HepG2 (cell line): Measurements from ENCODE around the gene ECE2. TPM values are rescaled to one million over a fixed set of nuclear protein-coding genes. Genes with fewer than 3 reads are reported as not detected.

ENCODE experiments used
- ATF4 ChIP-seq, 2 experiments: fragments of 450-650 bp in 1 of 2; sonication (generic) in 1 of 2; formaldehyde crosslinking; IDR thresholded peaks; 2 replicates each; pipeline versions ENCODE4 v1.5.0 to v1.8.0; 2020 to 2022; ENCODE audit warnings: mild to moderate bottlenecking in 1 of 2, missing genetic modification reagents in 1 of 2
- BCL6 ChIP-seq: IDR thresholded peaks from 2 replicates; pipeline ENCODE4 v1.6.1; 2016; ENCODE audit warnings: missing genetic modification reagents, missing compliant biosample characterization
- CCAR2 ChIP-seq: fragments of 200-400 bp; formaldehyde crosslinking; optimal IDR thresholded peaks from 2 replicates; pipeline ENCODE3; 2018; ENCODE audit warnings: low read depth, mild to moderate bottlenecking, low read length, moderate library complexity
- CERS6 ChIP-seq: sonication (generic); formaldehyde crosslinking; IDR thresholded peaks from 2 replicates; pipeline ENCODE4 v1.5.0; 2020; ENCODE audit warnings: missing genetic modification reagents
- CHD2 ChIP-seq: IDR thresholded peaks from 2 replicates; pipeline ENCODE4 v1.6.1; 2011; ENCODE audit warnings: low read depth, low read length, improper control_type of control experiment
- DNMT1 ChIP-seq: sonication (generic); formaldehyde crosslinking; IDR thresholded peaks from 2 replicates; pipeline ENCODE4 v1.5.1; 2020; ENCODE audit warnings: mild to moderate bottlenecking, missing genetic modification reagents
- ELF3 ChIP-seq: IDR thresholded peaks from 2 replicates; pipeline ENCODE4 v1.6.1; 2016; ENCODE audit warnings: missing genetic modification reagents, missing compliant biosample characterization
- HMGXB4 ChIP-seq, 2 experiments: sonication (generic) in 1 of 2; formaldehyde crosslinking in 1 of 2; IDR thresholded peaks; 2 replicates each; pipeline versions ENCODE4 v1.4.0 to v1.6.1; 2018 to 2020; ENCODE audit warnings: missing genetic modification reagents in 2 of 2, borderline replicate concordance in 1 of 2, low read depth in 1 of 2, mild to moderate bottlenecking in 1 of 2, missing biosample characterization in 1 of 2
- KAT7 ChIP-seq: IDR thresholded peaks from 2 replicates; pipeline ENCODE4 v1.6.1; 2018; ENCODE audit warnings: borderline replicate concordance, missing compliant biosample characterization
- NFKBIZ ChIP-seq: IDR thresholded peaks from 2 replicates; pipeline ENCODE4 v1.6.1; 2018; ENCODE audit warnings: missing genetic modification reagents, missing compliant biosample characterization
- NFYC ChIP-seq: IDR thresholded peaks from 2 replicates; pipeline ENCODE4 v1.6.1; 2016; ENCODE audit warnings: missing genetic modification reagents, missing compliant biosample characterization
- NONO ChIP-seq, 2 experiments: fragments of 450-650 bp in 1 of 2; sonication (generic) in 1 of 2; formaldehyde crosslinking in 1 of 2; IDR thresholded peaks in 1 of 2; conservative IDR thresholded peaks in 1 of 2; 2 replicates each; pipeline versions ENCODE4 v1.6.1 to v1.8.0; 2017 to 2022; ENCODE audit warnings: mild to moderate bottlenecking in 1 of 2, missing genetic modification reagents in 1 of 2, moderate library complexity in 1 of 2
- POLR2A ChIP-seq, 2 experiments: IDR thresholded peaks; 2 replicates each; pipeline ENCODE4 v1.6.1; 2011; ENCODE audit warnings: low read depth in 2 of 2, low read length in 2 of 2, mild to moderate bottlenecking in 1 of 2, moderate library complexity in 1 of 2; ENCODE audit not compliant: insufficient read depth in 1 of 2
- SKIL ChIP-seq: sonication (generic); formaldehyde crosslinking; IDR thresholded peaks from 2 replicates; pipeline ENCODE4 v1.8.0; 2022; ENCODE audit warnings: missing genetic modification reagents, mild to moderate bottlenecking, moderate library complexity, borderline replicate concordance
- SRSF9 ChIP-seq: fragments of 200-400 bp; formaldehyde crosslinking; IDR thresholded peaks from 2 replicates; pipeline ENCODE4 v1.6.1; 2018; ENCODE audit warnings: borderline replicate concordance, mild to moderate bottlenecking, low read depth, low read length; ENCODE audit not compliant: insufficient read depth, poor library complexity, severe bottlenecking
- TFAP4 ChIP-seq: sonication (generic); IDR thresholded peaks from 2 replicates; pipeline ENCODE4 v1.6.1; 2016; ENCODE audit warnings: low read depth, borderline replicate concordance
- ZNF562 ChIP-seq: sonication (generic); formaldehyde crosslinking; IDR thresholded peaks from 2 replicates; pipeline ENCODE4 v1.8.0; 2022; ENCODE audit warnings: missing genetic modification reagents, borderline replicate concordance
- ZNF691 ChIP-seq: sonication (generic); formaldehyde crosslinking; IDR thresholded peaks from 2 replicates; pipeline ENCODE4 v1.4.0; 2020; ENCODE audit warnings: missing genetic modification reagents, low read depth, mild to moderate bottlenecking, borderline replicate concordance
- ZNF780A ChIP-seq: sonication (generic); formaldehyde crosslinking; IDR thresholded peaks from 2 replicates; pipeline ENCODE4 v1.8.0; 2022; ENCODE audit warnings: mild to moderate bottlenecking, missing genetic modification reagents, moderate library complexity
- polyA plus RNA-seq, 8 experiments: library from polyadenylated mRNA; depleted of rRNA in 3 of 8; stranded (reverse) in 7 of 8; unstranded in 1 of 8; fragments of >200 nt; fragmentation: Illumina TruSeq in 4 of 8; extraction: Trizol in 4 of 8; gene quantifications; 2 replicates each; pipeline versions ENCODE4 v1.2.1 to v1.2.3, GENCODE V29; 2011 to 2016; ENCODE audit warnings: low read depth in 4 of 8, missing spikeins in 1 of 8, mixed read lengths in 1 of 8; ENCODE audit not compliant: insufficient read depth in 1 of 8
- total RNA-seq, 5 experiments: library from RNA; depleted of rRNA; stranded (reverse); fragments of >200 nt; fragmentation: Illumina TruSeq; extraction: Trizol; gene quantifications; 2 replicates each; pipeline ENCODE4 v1.2.3, GENCODE V29; 2016; ENCODE audit warnings: low read depth in 1 of 5

The ECE2 gene
- total and polyA plus RNA-seq, 2 of the 13 experiments (the other 11 are each of a cell fraction or from before 2014, with no cell fraction given) = not detected

- TF ChIP-seq SKIL (CRISPR knock-in tag) (no peak), HMGXB4 (CRISPR knock-in tag; IDR thresholded peaks at IDR 0.05; ENCODE audit: borderline replicate concordance in 1 of 2, low read depth in 1 of 2) (peak; percentile 73), POLR2A (IDR thresholded peaks at IDR 0.05; ENCODE audit: insufficient read depth in 1 of 2, low read depth in 2 of 2, low read length in 2 of 2) (peak in 1 of 2 experiments; percentile 94; a peak in 2 of 4 replicates), CHD2 (0 out of 2 replicates have a peak, but pooled peaks have one; percentile 41), NFKBIZ (CRISPR knock-in tag) (0 out of 2 replicates have a peak, but pooled peaks have one; percentile 51), DNMT1 (CRISPR knock-in tag) (peak; percentile 94; the same call in 1 of the 2 replicates), CCAR2 (no peak), KAT7 (CRISPR knock-in tag) (no peak; the same call in 1 of the 2 replicates), TFAP4 (peak; percentile 11; the same call in 1 of the 2 replicates), CERS6 (CRISPR knock-in tag) (no peak), NONO (IDR thresholded peaks at IDR 0.05) (no peak), NONO (CRISPR knock-in tag; conservative IDR thresholded peaks at IDR 0.05) (peak; percentile 84), NFYC (CRISPR knock-in tag) (peak; percentile 51), ELF3 (CRISPR knock-in tag) (peak; percentile 74; the same call in 1 of the 2 replicates), BCL6 (CRISPR knock-in tag) (peak; percentile 54), ZNF780A (CRISPR knock-in tag) (no peak; the same call in 1 of the 2 replicates), ZNF691 (CRISPR knock-in tag) (peak; percentile 51; the same call in 1 of the 2 replicates), SRSF9 (no peak), ZNF562 (no peak), ATF4 (CRISPR knock-in tag; IDR thresholded peaks at IDR 0.05) (peak in 1 of 2 experiments; percentile 20; a peak in 1 of 4 replicates)
Measured at GRCh38 chr3:184248454-184249411, 27.1 kb upstream of the ECE2 start, which contains the start of gene ALG3 (continued).
